GM12891 (cell line): ENCODE measurements around the gene CDCP2.
A peak's percentile ranks its signal among the peaks of the same experiment; 100 is the strongest.

ENCODE experiments used
- POLR2A ChIP-seq: IDR thresholded peaks from 2 replicates; pipeline ENCODE4 v1.6.1; 2011; ENCODE audit warnings: low read depth, low read length, control low read depth
- SPI1 ChIP-seq: IDR thresholded peaks from 2 replicates; pipeline ENCODE4 v1.6.1; 2011; ENCODE audit warnings: low read depth, low read length, control low read depth

DNA sequence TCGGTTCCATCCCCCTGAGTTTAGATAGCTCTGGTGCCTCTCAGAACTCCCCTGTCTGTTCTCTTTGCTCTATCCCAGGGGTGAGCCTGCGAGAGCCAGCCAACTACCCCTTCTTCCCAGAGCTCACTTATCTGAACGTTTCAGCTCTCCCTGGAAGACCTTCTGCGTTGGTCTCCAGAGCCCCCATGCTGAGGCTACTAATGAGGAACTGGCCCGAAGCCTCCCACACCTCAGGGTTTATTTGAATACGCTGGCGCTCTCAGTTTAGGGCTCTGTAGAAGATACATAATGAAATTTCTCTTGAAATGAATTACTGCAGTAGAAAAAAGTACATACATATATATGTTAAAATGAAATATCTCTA lies 55.9 kb downstream of the CDCP2 start:
- TF ChIP-seq POLR2A (no peak), SPI1 (peak; percentile 62)
